Mesothelial cell of epicardium (in vitro differentiated cells): Measurements from ENCODE around the gene MYEOV. TPM values are rescaled to one million over a fixed set of nuclear protein-coding genes. Genes with fewer than 3 reads are reported as not detected.

Experiments used
- DNase-seq, 2 experiments: peaks; one replicate each; pipeline ENCODE4 v3.0.0; 2021; ENCODE audit warnings: low spot score in 2 of 2; ENCODE audit not compliant: unreplicated experiment in 2 of 2
- H3K27ac Mint-ChIP-seq: 2 replicates; pipeline ENCODE4 v1.8.0; 2021; ENCODE audit warnings: mixed read lengths
- H3K27me3 Mint-ChIP-seq: 2 replicates; pipeline ENCODE4 v1.8.0; 2021; ENCODE audit warnings: low read depth, mixed read lengths
- H3K36me3 Mint-ChIP-seq: 2 replicates; pipeline ENCODE4 v1.8.0; 2021; ENCODE audit warnings: mixed read lengths
- H3K4me1 Mint-ChIP-seq: 2 replicates; pipeline ENCODE4 v1.8.0; 2021; ENCODE audit warnings: mixed read lengths
- H3K4me3 Mint-ChIP-seq: 2 replicates; pipeline ENCODE4 v1.8.0; 2021; ENCODE audit warnings: mild to moderate bottlenecking, moderate library complexity, mixed read lengths
- H3K9me3 Mint-ChIP-seq: 2 replicates; pipeline ENCODE4 v1.8.0; 2021; ENCODE audit warnings: mixed read lengths
- total RNA-seq: library from RNA; stranded (reverse); gene quantifications from 3 replicates; pipeline ENCODE4 v1.2.1, GENCODE V29; 2021
- TF ChIP-seq, protein P1 (sequence below): fragments of 200-600 bp; sonication (generic); IDR thresholded peaks from one replicate; pipeline ENCODE4 v1.5.0; 2021; ENCODE audit warnings: antibody characterized with exemption; ENCODE audit not compliant: unreplicated experiment

Gene MYEOV
- total RNA-seq, 1 donor from 2014 or later, result 2.6 TPM

DNA sequence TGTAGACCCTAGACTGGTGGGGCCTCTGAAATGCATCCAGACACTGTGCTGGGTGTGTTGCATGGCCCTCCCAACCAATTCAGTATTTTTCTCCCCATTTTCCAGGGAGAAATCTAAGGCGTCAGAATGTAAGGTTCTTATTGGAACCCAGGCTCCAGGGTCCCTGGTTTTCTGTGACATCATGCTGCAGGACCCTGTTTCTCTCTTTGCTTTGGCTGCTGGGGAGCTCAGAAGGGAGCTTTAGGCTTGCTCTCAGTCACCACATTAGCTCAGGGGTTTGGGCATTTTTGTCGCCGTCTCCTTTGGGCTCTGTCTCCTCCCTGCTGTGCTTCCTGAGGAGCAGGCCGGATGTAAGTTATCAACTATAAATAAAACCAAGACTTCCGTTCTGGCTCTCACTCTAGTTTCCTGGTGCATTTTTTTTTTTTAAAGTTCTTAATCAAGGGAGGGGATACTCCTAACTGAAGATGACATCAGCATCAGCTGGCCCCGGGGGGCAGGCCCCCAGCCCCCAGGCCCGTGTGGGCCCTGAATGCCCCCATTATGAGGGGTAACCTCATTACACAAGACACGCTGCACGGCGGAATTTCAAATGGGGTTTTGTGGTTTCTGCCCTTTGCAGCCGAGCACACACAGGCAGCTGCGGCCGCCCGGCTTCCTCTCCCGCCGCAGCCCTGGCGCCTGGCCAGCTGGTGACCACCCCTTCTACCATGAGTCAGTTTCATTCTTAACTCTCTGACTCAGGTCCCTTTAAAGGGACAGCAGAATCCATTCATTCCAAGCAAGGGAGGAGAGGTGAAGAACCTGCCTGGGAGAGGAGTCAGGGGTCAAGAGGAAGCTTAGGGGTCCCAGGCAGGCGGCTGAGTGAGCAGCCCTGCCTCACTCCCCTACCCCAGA lies 3.2 kb downstream of the MYEOV start:
- TF ChIP-seq, protein P1, sequence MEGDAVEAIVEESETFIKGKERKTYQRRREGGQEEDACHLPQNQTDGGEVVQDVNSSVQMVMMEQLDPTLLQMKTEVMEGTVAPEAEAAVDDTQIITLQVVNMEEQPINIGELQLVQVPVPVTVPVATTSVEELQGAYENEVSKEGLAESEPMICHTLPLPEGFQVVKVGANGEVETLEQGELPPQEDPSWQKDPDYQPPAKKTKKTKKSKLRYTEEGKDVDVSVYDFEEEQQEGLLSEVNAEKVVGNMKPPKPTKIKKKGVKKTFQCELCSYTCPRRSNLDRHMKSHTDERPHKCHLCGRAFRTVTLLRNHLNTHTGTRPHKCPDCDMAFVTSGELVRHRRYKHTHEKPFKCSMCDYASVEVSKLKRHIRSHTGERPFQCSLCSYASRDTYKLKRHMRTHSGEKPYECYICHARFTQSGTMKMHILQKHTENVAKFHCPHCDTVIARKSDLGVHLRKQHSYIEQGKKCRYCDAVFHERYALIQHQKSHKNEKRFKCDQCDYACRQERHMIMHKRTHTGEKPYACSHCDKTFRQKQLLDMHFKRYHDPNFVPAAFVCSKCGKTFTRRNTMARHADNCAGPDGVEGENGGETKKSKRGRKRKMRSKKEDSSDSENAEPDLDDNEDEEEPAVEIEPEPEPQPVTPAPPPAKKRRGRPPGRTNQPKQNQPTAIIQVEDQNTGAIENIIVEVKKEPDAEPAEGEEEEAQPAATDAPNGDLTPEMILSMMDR, result no peak
- H3K9me3 Mint-ChIP-seq, result no peaks in the 10 kb centered on the region
- no peaks in the 10 kb centered on the region for H3K36me3 Mint-ChIP-seq
- H3K27ac Mint-ChIP-seq, result peak overlapping the region; percentile 95
- no peaks in the 10 kb centered on the region for H3K27me3 Mint-ChIP-seq
- H3K4me1 Mint-ChIP-seq, result peaks cover 19% of the 10 kb centered on the region
- peak overlapping the region; percentile 39 for H3K4me3 Mint-ChIP-seq
- DNase-seq, result peak; percentile 76 to 89

DNA sequence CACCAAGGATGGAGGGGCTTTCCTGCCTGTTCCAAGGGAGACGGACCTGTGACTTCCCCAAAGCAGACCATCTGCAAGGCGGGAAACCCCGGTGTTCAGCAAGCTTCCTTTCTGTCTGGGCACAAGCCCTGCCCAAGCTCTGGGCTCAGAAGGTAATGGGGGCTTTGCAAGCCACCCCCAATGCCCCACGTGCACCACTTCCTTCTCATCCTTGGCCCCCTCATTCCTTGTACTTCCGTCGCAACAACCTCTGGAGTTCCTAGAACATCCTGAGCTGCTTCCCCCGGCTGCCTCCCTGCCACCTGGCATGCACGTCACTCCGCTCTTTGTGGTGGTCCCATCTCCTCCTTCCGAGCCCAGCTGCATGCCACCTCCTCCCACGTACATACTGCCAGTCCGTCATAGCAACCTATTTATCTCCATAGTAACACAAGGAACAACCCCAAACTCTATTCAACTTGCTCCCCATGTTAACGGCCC lies 3.9 kb downstream of the MYEOV start:
- H3K36me3 Mint-ChIP-seq, result no peaks in the 10 kb centered on the region
- no peaks in the 10 kb centered on the region for H3K9me3 Mint-ChIP-seq
- DNase-seq, result no peak
- peak overlapping the region; percentile 95 for H3K27ac Mint-ChIP-seq
- H3K27me3 Mint-ChIP-seq, result no peaks in the 10 kb centered on the region
- peaks cover 19% of the 10 kb centered on the region for H3K4me1 Mint-ChIP-seq
- no peak overlapping the region for H3K4me3 Mint-ChIP-seq
- TF ChIP-seq, protein P1, result no peak

DNA sequence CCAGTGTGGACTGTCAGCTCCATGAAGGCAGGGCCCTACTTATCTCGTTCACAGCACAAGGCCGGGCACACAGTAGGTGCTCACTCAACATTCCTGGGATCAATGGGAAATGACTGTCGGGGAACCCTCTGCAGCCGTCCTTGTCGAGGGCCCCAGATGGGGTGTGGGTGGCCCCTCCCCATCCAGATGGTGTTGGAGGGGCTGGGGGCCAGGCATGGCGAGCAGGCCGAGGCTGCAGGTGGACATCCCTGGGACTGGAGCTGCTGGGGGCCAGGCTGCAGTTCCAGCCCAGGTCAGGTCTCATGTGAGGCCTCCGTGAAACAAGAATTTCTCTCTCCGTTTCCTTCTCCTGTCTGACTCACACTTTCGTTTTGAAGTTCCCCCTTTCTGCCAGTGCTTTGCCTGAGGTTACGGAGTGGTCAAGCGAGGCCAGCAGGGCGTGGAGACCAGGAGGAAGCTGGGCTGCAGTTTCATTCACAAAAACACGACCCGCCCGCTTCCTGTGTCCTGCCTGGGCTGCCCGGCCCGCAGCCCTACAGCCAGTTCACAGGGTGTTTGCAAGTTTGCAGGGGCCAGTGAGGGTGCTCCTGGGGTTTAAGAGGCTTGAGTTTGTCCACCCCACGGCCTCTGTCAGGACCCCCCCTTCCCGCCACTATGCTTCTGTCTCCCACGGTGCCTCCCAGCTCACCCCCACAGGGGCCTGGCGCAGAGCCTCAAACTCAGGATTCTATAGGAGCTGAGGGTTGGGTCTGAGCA lies 4.5 kb downstream of the MYEOV start:
- Mint-ChIP-seq H3K36me3 (no peaks in the 10 kb centered on the region), H3K4me1 (peaks cover 19% of the 10 kb centered on the region), H3K27me3 (no peaks in the 10 kb centered on the region), H3K4me3 (no peak overlapping the region), H3K9me3 (no peaks in the 10 kb centered on the region), H3K27ac (peak overlapping the region; percentile 95)
- TF ChIP-seq, protein P1, result no peak
- no peak for DNase-seq

DNA sequence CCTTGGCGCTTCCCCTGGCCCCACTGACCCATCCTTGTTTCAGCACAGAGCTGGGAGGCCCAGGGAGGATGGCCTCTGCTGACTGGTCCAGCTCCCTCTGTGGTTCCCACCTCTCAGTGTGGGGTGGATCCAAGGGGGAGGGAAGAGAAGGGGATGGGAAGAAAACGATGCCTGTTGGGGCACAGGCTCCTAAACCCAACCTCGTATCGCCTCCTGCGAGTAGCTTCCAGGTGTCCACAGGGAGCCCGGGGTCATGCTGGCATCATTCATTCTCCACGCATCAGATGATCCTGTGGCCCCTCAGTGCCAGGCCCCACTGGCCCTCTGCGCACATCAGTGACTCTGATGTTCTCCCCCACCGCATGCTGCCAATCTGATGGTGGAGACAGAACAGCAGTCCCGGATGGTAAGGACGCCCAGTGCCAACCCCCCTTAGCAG lies 5.1 kb downstream of the MYEOV start:
- Mint-ChIP-seq H3K4me1 (peaks cover 19% of the 10 kb centered on the region), H3K36me3 (no peaks in the 10 kb centered on the region), H3K27me3 (no peaks in the 10 kb centered on the region), H3K27ac (no peak overlapping the region), H3K4me3 (no peak overlapping the region), H3K9me3 (no peaks in the 10 kb centered on the region)
- DNase-seq, result no peak
- TF ChIP-seq, protein P1, result no peak

DNA sequence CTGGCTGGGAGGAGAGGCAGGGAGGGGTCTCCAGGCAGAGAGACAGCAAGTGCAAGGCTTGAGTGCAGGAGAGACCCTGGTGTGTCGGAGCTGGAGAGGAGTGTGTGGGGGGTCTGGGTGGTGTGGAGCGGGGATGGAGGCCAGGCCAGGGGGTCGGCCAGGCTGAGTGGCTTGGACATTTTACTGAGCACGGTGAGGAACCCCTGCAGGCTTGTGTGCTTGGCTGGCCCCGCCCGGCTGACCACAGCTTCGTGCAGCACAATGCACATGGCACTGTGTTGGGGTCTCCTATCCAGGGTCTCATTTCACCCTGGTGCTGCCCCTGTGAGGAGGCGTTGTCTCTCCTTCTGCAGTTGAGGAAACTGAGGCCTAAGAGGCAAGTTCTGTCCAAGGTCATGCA lies 5.6 kb downstream of the MYEOV start:
- Mint-ChIP-seq H3K27ac (no peak overlapping the region), H3K36me3 (no peaks in the 10 kb centered on the region), H3K4me3 (no peak overlapping the region), H3K9me3 (no peaks in the 10 kb centered on the region), H3K4me1 (peaks cover 19% of the 10 kb centered on the region), H3K27me3 (no peaks in the 10 kb centered on the region)
- TF ChIP-seq, protein P1, result no peak
- DNase-seq, result no peak
